SK-N-SH (cell line): ENCODE measurements around the gene CLEC4G. TPM values are rescaled to one million over a fixed set of nuclear protein-coding genes. Genes with fewer than 3 reads are reported as not detected.

Source experiments
- CTCF ChIA-PET: fragments of 300-600, 350-600 bp; formaldehyde crosslinking; extraction: SDS; loops from one replicate; lab custom pipeline; 2021; lab: Yijun Ruan, JAX
- POLR2A ChIA-PET: fragments of 350-600 bp; sonication (Branson Sonifier 250); formaldehyde crosslinking; extraction: SDS; loops from one replicate; lab custom pipeline; 2020; ENCODE audit warnings: antibody characterized with exemption, inconsistent platforms; lab: Yijun Ruan, JAX
- DNase-seq: peaks from one replicate; pipeline ENCODE4 v3.0.0; 2012
- H2AFZ ChIP-seq: fragments of 200-600 bp; sonication (generic); 2 replicates; pipeline ENCODE4 v1.8.1; 2016; ENCODE audit warnings: antibody characterized with exemption, mild to moderate bottlenecking, low read depth
- H3F3A ChIP-seq: fragments of 200-600 bp; sonication (generic); replicated peaks from 2 replicates; pipeline ENCODE3; 2016; ENCODE audit warnings: antibody characterized with exemption, mild to moderate bottlenecking; ENCODE audit not compliant: insufficient read depth
- H3K27ac ChIP-seq, 2 experiments: fragments of 200-500 bp in 1 of 2; fragments of 200-600 bp in 1 of 2; sonication (Bioruptor generic) in 1 of 2; sonication (generic), shearing (Covaris generic) in 1 of 2; 2 replicates each; pipeline versions ENCODE4 v1.5.1 to v1.6.1; 2014 to 2016; ENCODE audit warnings: low read depth in 2 of 2, inconsistent platforms in 1 of 2, low read length in 1 of 2, mild to moderate bottlenecking in 1 of 2, mixed read lengths in 1 of 2
- H3K27me3 ChIP-seq: fragments of 200-600 bp; sonication (generic), shearing (Covaris generic); 2 replicates; pipeline ENCODE4 v1.6.1; 2016; ENCODE audit warnings: mixed run types; ENCODE audit not compliant: insufficient read depth
- H3K36me3 ChIP-seq, 2 experiments: fragments of 200-500 bp in 1 of 2; fragments of 200-600 bp in 1 of 2; sonication (Bioruptor generic) in 1 of 2; sonication (generic) in 1 of 2; replicated peaks in 1 of 2; 2 replicates each; pipeline versions ENCODE3 to v1.5.1; 2014 to 2016; ENCODE audit warnings: low read length in 1 of 2, mild to moderate bottlenecking in 1 of 2; ENCODE audit not compliant: insufficient read depth in 2 of 2, control insufficient read depth in 1 of 2
- H3K4me1 ChIP-seq, 2 experiments: fragments of 200-500 bp in 1 of 2; fragments of 200-600 bp in 1 of 2; sonication (Bioruptor generic) in 1 of 2; sonication (generic), shearing (Covaris generic) in 1 of 2; 2 replicates each; pipeline versions ENCODE4 v1.5.1 to v1.6.1; 2014 to 2016; ENCODE audit warnings: low read depth in 1 of 2, low read length in 1 of 2, mixed run types in 1 of 2; ENCODE audit not compliant: insufficient read depth in 2 of 2, control insufficient read depth in 1 of 2
- H3K4me2 ChIP-seq: fragments of 200-600 bp; sonication (generic), shearing (Covaris generic); 2 replicates; pipeline ENCODE4 v1.6.1; 2017; ENCODE audit warnings: mixed run types
- H3K4me3 ChIP-seq, 2 experiments: fragments of 200-500 bp in 1 of 2; fragments of 200-600 bp in 1 of 2; sonication (Bioruptor generic) in 1 of 2; sonication (generic), shearing (Covaris generic) in 1 of 2; 2 replicates each; pipeline versions ENCODE4 v1.5.1 to v1.8.1; 2014 to 2016; ENCODE audit warnings: low read depth in 2 of 2, inconsistent platforms in 1 of 2, low read length in 1 of 2, mild to moderate bottlenecking in 1 of 2, mixed read lengths in 1 of 2, moderate library complexity in 1 of 2
- H3K79me2 ChIP-seq: fragments of 200-600 bp; sonication (generic); 2 replicates; pipeline ENCODE4 v1.8.1; 2017; ENCODE audit warnings: mild to moderate bottlenecking; ENCODE audit not compliant: insufficient read depth
- H3K9ac ChIP-seq: fragments of 200-600 bp; sonication (generic); 2 replicates; pipeline ENCODE4 v1.6.1; 2017; ENCODE audit warnings: mixed run types
- H3K9me2 ChIP-seq: fragments of 200-600 bp; sonication (generic); 2 replicates; pipeline ENCODE4 v1.6.1; 2017; ENCODE audit warnings: mixed run types
- H3K9me3 ChIP-seq: fragments of 200-600 bp; sonication (generic); 2 replicates; pipeline ENCODE4 v1.6.1; 2017; ENCODE audit warnings: mixed run types, mild to moderate bottlenecking, moderate library complexity
- H4K20me1 ChIP-seq: fragments of 200-600 bp; sonication (generic); 2 replicates; pipeline ENCODE4 v1.6.1; 2017; ENCODE audit warnings: mild to moderate bottlenecking, mixed run types; ENCODE audit not compliant: insufficient read depth
- CHD2 ChIP-seq: fragments of 150-350 bp; IDR thresholded peaks from 2 replicates; pipeline ENCODE4 v1.6.1; 2018; ENCODE audit warnings: low read length; ENCODE audit not compliant: partially characterized antibody
- CTCF ChIP-seq: fragments of 200-600 bp; sonication (generic); IDR thresholded peaks from 2 replicates; pipeline ENCODE4 v1.6.1; 2017; ENCODE audit warnings: antibody characterized with exemption, mild to moderate bottlenecking, moderate library complexity
- FOXJ3 ChIP-seq: sonication (generic); formaldehyde crosslinking; IDR thresholded peaks from 2 replicates; pipeline ENCODE4 v1.5.1; 2020; ENCODE audit warnings: mild to moderate bottlenecking, missing genetic modification reagents
- FOXM1 ChIP-seq: IDR thresholded peaks from 2 replicates; pipeline ENCODE4 v1.4.0; 2012; ENCODE audit warnings: low read depth, mild to moderate bottlenecking
- GABPA ChIP-seq: IDR thresholded peaks from 2 replicates; pipeline ENCODE4 v1.4.0; 2012; ENCODE audit warnings: low read depth, mild to moderate bottlenecking
- GATA2 ChIP-seq: sonication (generic); formaldehyde crosslinking; IDR thresholded peaks from 2 replicates; pipeline ENCODE4 v1.5.0; 2020; ENCODE audit warnings: mild to moderate bottlenecking, missing genetic modification reagents
- JUND ChIP-seq: IDR thresholded peaks from 2 replicates; pipeline ENCODE4 v1.4.0; 2012
- MAX ChIP-seq: IDR thresholded peaks from 2 replicates; pipeline ENCODE4 v1.4.0; 2012; ENCODE audit warnings: low read depth
- MEF2A ChIP-seq: IDR thresholded peaks from 2 replicates; pipeline ENCODE4 v1.4.0; 2012; ENCODE audit warnings: low read depth, borderline replicate concordance
- NFIC ChIP-seq: IDR thresholded peaks from 2 replicates; pipeline ENCODE4 v1.4.0; 2012; ENCODE audit warnings: borderline replicate concordance
- RCOR1 ChIP-seq: fragments of 150-350 bp; IDR thresholded peaks from 2 replicates; pipeline ENCODE4 v1.6.1; 2017; ENCODE audit warnings: antibody characterized with exemption, low read length
- SIN3A ChIP-seq: IDR thresholded peaks from 2 replicates; pipeline ENCODE4 v1.6.1; 2012; ENCODE audit warnings: low read depth, mild to moderate bottlenecking, low read length, moderate library complexity, borderline replicate concordance
- TAF1 ChIP-seq: IDR thresholded peaks from 2 replicates; pipeline ENCODE4 v1.6.1; 2012; ENCODE audit warnings: low read depth, mild to moderate bottlenecking, low read length, moderate library complexity, borderline replicate concordance
- TCF12 ChIP-seq: IDR thresholded peaks from 2 replicates; pipeline ENCODE4 v1.4.0; 2012
- TEAD4 ChIP-seq: IDR thresholded peaks from 2 replicates; pipeline ENCODE4 v1.4.0; 2012; ENCODE audit warnings: mild to moderate bottlenecking, borderline replicate concordance; ENCODE audit not compliant: insufficient read depth
- USF1 ChIP-seq: IDR thresholded peaks from 2 replicates; pipeline ENCODE4 v1.4.0; 2012; ENCODE audit warnings: low read depth, borderline replicate concordance
- WGBS: methylation state at CpG from one replicate; pipeline ENCODE4 v1.1.6; 2017; ENCODE audit warnings: low lambda C conversion rate; 5-methylcytosine and 5-hydroxymethylcytosine counted together
- polyA plus RNA-seq, 3 experiments: library from polyadenylated mRNA; depleted of rRNA; stranded (reverse); fragments of >200 nt; gene quantifications; 2 replicates each; pipeline ENCODE4 v1.2.3, GENCODE V29; 2012

CLEC4G gene
- polyA plus RNA-seq, 1 of the 3 experiments (the other 2 are of a cell fraction): not detected

- TF ChIP-seq RCOR1 (no peak), FOXM1 (no peak), TAF1 (no peak), GATA2 (CRISPR knock-in tag) (no peak), CHD2 (no peak), NFIC (no peak), GABPA (no peak), SIN3A (no peak)
These were observed 41.9 kb upstream of the CLEC4G start (continued) for GRCh38 chr19:7773841-7774240.

GRCh38 chr19:7772752-7773291, 40.9 kb upstream of the CLEC4G start:
- no peaks in the 10 kb centered on the region for H3K9me3 ChIP-seq
- ChIA-PET CTCF (no interaction called here), POLR2A (no interaction called here)
- H3K79me2 ChIP-seq: no peaks in the 10 kb centered on the region
- H3K36me3 ChIP-seq: no peaks in the 10 kb centered on the region
- no peaks in the 10 kb centered on the region for H3F3A ChIP-seq
- H3K9me2 ChIP-seq: no peaks in the 10 kb centered on the region
- no peak overlapping the region for H2AFZ ChIP-seq
- no peaks in the 10 kb centered on the region for H3K4me1 ChIP-seq
- H3K4me2 ChIP-seq: no peak overlapping the region
- TF ChIP-seq TCF12: no peak
- no peak for TF ChIP-seq JUND
- no peak for TF ChIP-seq TEAD4
- TF ChIP-seq FOXJ3: no peak
- no peak for TF ChIP-seq RCOR1
- TF ChIP-seq MAX: no peak
- no peak for TF ChIP-seq MEF2A
- TF ChIP-seq USF1: no peak
- TF ChIP-seq CTCF: no peak
- TF ChIP-seq, all 33 proteins: peak for 0
- H3K27ac ChIP-seq: no peak overlapping the region
- WGBS: 8% methylated on average over 8 of the region's 8 CpGs
- no peaks in the 10 kb centered on the region for H4K20me1 ChIP-seq
- no peak overlapping the region for H3K4me3 ChIP-seq
- no peak overlapping the region for H3K9ac ChIP-seq
- H3K27me3 ChIP-seq: peaks cover 86% of the 10 kb centered on the region
- no peak for DNase-seq
